Activated CD4-positive, alpha-beta T cell treated with anti-CD3 and anti-CD28 coated beads, Interleukin-2, Interleukin-6, amounts not matched to agents 100 ng/mL and 50 ng/mL, durations not matched to agents 16 hours and 8 hours (primary cell): ENCODE results near the gene APBA1.

Source experiments
- DNase-seq: peaks from one replicate; pipeline ENCODE4 v3.0.0-alpha.2; 2020

The APBA1 gene

GRCh38 chr9:69516353-69517322 lies 155.5 kb downstream of the APBA1 start:
- no peak for DNase-seq

GRCh38 chr9:69515810-69516209 lies 156.4 kb downstream of the APBA1 start:
- DNase-seq, result no peak

DNA sequence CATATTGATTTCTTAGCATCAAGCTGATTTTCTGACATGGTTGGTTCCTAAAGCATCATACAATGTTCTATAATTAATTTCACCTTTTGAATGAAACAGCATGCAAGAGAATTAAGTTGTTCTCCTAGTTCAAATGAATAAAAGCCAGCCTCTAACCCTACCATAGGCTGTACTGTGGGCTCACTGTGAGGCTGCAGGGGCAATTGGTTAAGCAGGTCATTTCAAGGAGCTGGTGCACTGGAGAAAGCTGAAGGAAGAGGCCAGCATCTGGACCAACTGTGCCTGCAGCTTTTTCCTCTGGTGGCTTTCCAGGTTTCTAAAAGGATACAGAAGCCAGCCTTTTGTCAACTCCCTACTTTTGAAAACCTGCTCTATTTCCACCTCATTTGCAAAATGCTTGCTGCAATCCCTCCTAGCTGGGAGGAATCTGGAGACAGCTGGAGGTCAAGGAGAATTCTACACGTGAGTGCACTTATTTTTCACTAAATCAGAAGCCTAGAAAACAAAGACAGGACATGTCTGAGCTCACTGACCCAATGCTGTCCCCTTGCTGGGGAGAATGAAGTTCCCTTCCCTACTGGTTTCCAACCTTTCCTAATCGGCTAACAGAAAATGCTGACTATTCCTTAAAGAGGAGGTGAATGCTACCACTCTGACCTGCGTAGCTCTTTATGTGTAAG lies 158.9 kb downstream of the APBA1 start:
- no peak for DNase-seq

- DNase-seq, result no peak
These were observed 168.1 kb downstream of the APBA1 start for GRCh38 chr9:69504058-69504457.

GRCh38 chr9:69502671-69503301 lies 169.4 kb downstream of the APBA1 start:
- peak; percentile 36 for DNase-seq

DNA sequence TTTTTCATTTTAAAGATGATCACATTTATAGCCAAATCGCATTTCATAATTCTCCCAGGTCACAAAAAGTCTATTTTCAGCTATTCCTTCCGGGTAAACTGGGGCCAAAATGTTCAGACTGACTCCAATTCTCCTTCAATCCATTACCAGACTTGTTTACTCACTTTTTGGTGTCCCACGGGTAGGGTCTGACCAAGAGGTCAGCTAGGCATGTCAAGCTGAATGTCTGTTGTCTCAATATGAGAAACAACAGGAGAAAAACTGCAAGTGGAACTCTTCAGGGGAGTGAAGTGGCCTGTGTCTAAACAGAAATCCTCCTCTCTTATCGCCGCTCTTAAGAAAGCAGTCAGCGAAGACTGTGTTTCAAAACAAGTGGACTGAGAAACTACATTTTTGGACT lies 171.3 kb downstream of the APBA1 start:
- no peak for DNase-seq

DNA sequence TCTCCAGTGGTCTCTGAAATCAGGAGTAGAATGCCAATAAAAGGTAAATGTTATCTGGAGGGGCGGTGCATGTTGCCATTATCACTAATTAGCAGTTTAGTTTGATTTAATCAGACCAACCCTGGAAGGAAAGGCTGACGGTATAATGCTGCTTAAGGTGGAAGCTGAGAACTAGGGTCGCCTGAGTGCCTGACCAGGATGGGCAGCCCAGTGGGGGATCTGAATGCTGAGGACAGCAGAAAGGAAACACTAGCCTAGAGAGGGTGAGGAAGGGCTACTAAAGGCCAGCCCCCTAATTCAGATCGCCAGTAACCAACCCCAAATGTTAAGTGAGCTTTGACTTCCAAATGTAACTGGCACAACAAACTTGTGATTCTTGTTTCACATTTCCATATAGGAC lies 172.2 kb downstream of the APBA1 start:
- DNase-seq, result no peak

GRCh38 chr9:69499407-69499806 lies 172.8 kb downstream of the APBA1 start:
- no peak for DNase-seq

- no peak for DNase-seq
These were observed 173.7 kb downstream of the APBA1 start for GRCh38 chr9:69498470-69498869.

- DNase-seq, result no peak
These were observed 174.4 kb downstream of the APBA1 start for GRCh38 chr9:69497816-69498215.

DNA sequence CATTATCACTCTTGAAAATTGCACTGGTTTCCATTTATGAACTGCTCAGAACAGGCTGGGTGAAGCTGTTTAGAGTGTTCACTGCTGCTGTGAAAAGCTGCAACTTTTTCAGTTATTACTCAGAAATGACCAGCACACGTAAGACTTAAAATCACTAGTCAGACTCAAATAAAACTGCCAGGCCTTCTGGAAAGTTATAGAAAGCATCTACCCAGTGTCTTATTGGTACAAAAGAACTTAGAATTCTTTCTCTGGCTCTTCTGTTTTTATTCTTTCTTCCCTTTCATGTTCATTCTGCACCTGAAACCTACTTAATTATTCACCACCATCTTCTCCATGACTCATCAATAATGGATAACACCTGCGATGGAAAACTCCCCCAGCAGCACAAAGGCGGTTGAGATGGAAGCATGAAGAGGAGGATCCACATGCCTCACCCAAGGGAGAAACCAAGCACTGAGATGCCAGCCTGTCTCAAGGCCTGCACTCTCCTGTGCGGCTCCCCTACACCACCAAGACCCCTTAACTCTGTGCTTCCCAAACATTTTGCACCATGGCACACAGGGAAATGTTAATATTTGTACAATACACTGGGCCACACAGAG lies 175.2 kb downstream of the APBA1 start:
- DNase-seq, result peak; percentile 65

DNA sequence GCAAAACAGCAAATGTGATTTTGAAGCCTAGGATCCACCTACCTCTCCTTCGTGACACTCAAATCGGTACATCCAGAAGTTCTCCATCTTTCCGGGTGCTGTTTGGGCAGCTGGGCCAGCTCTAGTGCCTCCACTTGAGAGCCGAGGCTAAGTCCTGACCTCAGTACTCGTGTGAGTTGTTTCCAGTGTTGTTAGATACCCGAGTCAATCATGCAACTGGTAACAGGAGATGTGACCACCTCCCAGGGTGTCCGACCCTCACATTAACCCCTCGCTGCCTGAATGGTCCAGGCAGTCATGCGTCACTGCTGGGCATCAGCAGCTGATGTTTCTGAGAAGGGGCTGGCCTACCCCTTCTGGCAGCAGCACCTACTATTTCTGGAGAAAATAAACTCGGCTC lies 176.9 kb downstream of the APBA1 start:
- DNase-seq, result no peak

GRCh38 chr9:69494763-69495162 lies 177.4 kb downstream of the APBA1 start:
- no peak for DNase-seq

- no peak for DNase-seq
These were observed 178.0 kb downstream of the APBA1 start for GRCh38 chr9:69494208-69494607.

DNA sequence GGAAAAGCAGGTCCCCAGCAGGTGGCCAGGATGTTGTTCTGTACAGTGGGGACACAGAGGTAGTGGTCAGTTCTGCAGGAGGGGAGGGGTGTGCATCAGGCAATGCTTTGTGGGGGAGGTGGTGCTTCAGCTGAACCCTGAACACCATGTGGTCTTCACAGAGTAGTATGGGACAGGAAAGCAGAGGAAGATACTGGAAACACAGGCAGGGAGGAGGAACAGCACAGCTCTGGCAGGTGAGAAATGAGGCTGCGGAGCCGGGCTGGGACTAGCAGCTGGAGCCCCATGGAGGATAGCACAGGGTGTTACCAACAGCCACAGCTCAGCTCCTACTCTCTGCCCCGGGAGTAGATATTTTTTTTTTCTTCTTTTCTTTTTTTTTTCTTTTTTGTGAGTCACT lies 185.7 kb downstream of the APBA1 start:
- DNase-seq, result no peak

GRCh38 chr9:69485466-69485865 lies 186.7 kb downstream of the APBA1 start:
- no peak for DNase-seq

GRCh38 chr9:69483886-69484422 lies 188.2 kb downstream of the APBA1 start:
- DNase-seq, result no peak

DNA sequence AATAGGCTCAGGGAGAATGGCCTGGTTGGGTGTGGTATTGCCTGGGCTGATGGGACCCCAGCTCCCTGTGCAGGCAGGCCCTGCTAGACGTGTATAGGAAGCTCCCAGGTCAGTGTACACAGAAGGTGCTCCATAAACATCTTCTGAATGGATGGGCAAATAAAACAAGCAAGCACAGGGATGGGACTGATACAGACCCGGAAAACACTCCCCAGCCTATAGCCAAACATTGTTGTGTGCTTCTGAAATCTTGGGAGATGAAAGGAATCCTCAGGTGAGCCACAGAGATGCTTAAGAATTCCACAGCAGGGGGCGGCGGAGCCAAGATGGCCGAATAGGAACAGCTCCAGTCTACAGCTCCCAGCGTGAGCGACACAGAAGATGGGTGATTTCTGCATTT lies 195.4 kb downstream of the APBA1 start:
- no peak for DNase-seq

DNA sequence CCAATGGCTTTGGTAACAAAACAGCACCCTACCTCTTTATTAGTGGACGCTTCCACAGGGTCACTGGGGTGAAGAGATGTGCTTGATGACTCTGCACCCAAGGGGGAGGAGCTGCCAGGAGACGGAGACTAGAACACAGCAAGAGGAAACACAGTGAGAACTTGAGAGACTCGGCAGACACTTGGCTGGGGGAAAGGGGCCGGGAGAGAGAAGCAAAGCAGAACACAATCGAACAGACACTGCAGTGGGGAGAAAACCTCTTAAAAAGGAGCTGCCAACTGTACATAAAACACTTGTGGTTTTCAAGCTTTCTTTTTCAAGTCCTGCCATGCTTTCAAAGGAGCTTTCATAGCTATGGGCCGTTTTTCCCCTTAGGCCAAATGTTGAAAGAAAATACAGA lies 196.2 kb downstream of the APBA1 start:
- DNase-seq, result peak; percentile 15

DNA sequence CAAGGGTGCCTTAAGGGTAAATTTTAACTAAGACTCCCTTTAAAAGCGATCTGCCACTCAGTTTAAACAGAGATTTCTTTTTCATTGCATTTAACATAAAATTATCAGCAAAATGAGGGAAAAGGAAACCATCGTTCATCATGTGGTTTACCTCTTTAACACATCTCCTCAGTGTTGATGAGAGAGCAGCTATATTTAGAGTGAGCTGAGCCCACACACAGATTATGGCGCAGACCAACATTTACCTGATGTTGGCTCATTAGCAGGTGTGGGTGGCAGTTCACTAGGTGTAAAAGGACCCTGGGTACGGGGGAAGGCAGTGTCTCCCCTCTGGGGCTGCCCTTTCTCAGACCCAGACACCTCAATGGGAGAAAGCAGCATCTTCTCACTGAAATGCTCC lies 197.3 kb downstream of the APBA1 start:
- DNase-seq, result no peak

- no peak for DNase-seq
These were observed 200.0 kb downstream of the APBA1 start for GRCh38 chr9:69472101-69472620.

GRCh38 chr9:69471433-69471832 lies 200.7 kb downstream of the APBA1 start:
- DNase-seq, result no peak
